GM12874 (cell line): ENCODE measurements around the gene CHADL.

ENCODE experiments used
- CTCF ChIP-seq: IDR thresholded peaks from 2 replicates; pipeline ENCODE4 v1.5.1; 2011; ENCODE audit warnings: low read depth, mild to moderate bottlenecking, control low read depth, low read length, moderate library complexity; ENCODE audit not compliant: insufficient read depth

CHADL gene

GRCh38 chr22:41240377-41241132 is at the start of gene CHADL:
CHADL (minus strand) TSS chr22:41240931; CDS start chr22:41240881, 50 bp downstream.
- no peak for TF ChIP-seq CTCF

GRCh38 chr22:41289671-41290070 is 48.9 kb upstream of the CHADL start:
- TF ChIP-seq CTCF, result no peak

- TF ChIP-seq CTCF, result no peak
These were observed 47.7 kb upstream of the CHADL start for GRCh38 chr22:41288245-41288946.

- no peak for TF ChIP-seq CTCF
These were observed 45.9 kb upstream of the CHADL start for GRCh38 chr22:41286639-41287091.

- 0 out of 2 replicates have a peak, but pooled peaks have one; percentile 12 for TF ChIP-seq CTCF
These were observed 45.3 kb upstream of the CHADL start, which contains the start of gene RANGAP1 for GRCh38 chr22:41285820-41286638. RANGAP1 (minus strand) TSS chr22:41286187; CDS start chr22:41281044, 5,143 bp downstream.

GRCh38 chr22:41285441-41285819 is 44.7 kb upstream of the CHADL start:
- TF ChIP-seq CTCF, result no peak

- no peak for TF ChIP-seq CTCF
These were observed 43.7 kb upstream of the CHADL start for GRCh38 chr22:41284465-41284864.
